Astrocyte (in vitro differentiated cells and primary cell): Measurements from ENCODE around the gene FABP7. TPM values are rescaled to one million over a fixed set of nuclear protein-coding genes. Genes with fewer than 3 reads are reported as not detected.

ENCODE experiments used
- DNase-seq: peaks from one replicate; pipeline ENCODE4 v3.0.0-alpha.2; 2010; ENCODE audit warnings: low read depth
- FAIRE-seq: peaks from 2 replicates; lab custom pipeline; 2011; peaks lifted over from hg19 to GRCh38; lab: Jason Lieb, UNC
- H2AFZ ChIP-seq: 2 replicates; pipeline ENCODE4 v1.6.0; 2012; ENCODE audit warnings: low read depth, low read length, inconsistent platforms
- H3K27ac ChIP-seq: 2 replicates; pipeline ENCODE4 v1.5.1; 2011; ENCODE audit warnings: low read depth, low read length, inconsistent platforms
- H3K27me3 ChIP-seq: 2 replicates; pipeline ENCODE4 v1.6.0; 2011; ENCODE audit warnings: low read length, inconsistent platforms; ENCODE audit not compliant: insufficient read depth
- H3K36me3 ChIP-seq: 2 replicates; pipeline ENCODE4 v1.5.1; 2011; ENCODE audit warnings: low read length, inconsistent platforms; ENCODE audit not compliant: insufficient read depth
- H3K4me1 ChIP-seq: 2 replicates; pipeline ENCODE4 v1.5.1; 2011; ENCODE audit warnings: low read length, inconsistent platforms; ENCODE audit not compliant: insufficient read depth
- H3K4me2 ChIP-seq: 2 replicates; pipeline ENCODE4 v1.6.0; 2012; ENCODE audit warnings: low read length, inconsistent platforms
- H3K4me3 ChIP-seq: 2 replicates; pipeline ENCODE4 v1.5.1; 2011; ENCODE audit warnings: low read depth, mild to moderate bottlenecking, low read length, inconsistent platforms; ENCODE audit not compliant: insufficient read depth
- H3K79me2 ChIP-seq: 2 replicates; pipeline ENCODE4 v1.6.0; 2012; ENCODE audit warnings: mild to moderate bottlenecking, low read length, inconsistent platforms; ENCODE audit not compliant: insufficient read depth
- H3K9ac ChIP-seq: 2 replicates; pipeline ENCODE4 v1.6.0; 2012; ENCODE audit warnings: mild to moderate bottlenecking, low read length, inconsistent platforms
- H3K9me3 ChIP-seq: 2 replicates; pipeline ENCODE4 v1.5.1; 2012; ENCODE audit warnings: low read depth, mild to moderate bottlenecking, low read length, inconsistent platforms; ENCODE audit not compliant: insufficient read depth
- H4K20me1 ChIP-seq: 2 replicates; pipeline ENCODE4 v1.6.0; 2012; ENCODE audit warnings: low read length, inconsistent platforms; ENCODE audit not compliant: insufficient read depth
- H3K27ac Mint-ChIP-seq: one replicate; pipeline ENCODE4 v1.8.0; 2021; ENCODE audit warnings: mild to moderate bottlenecking, mixed read lengths; ENCODE audit not compliant: unreplicated experiment
- H3K27me3 Mint-ChIP-seq: one replicate; pipeline ENCODE4 v1.8.0; 2021; ENCODE audit warnings: low read depth, mixed read lengths; ENCODE audit not compliant: unreplicated experiment
- H3K36me3 Mint-ChIP-seq: one replicate; pipeline ENCODE4 v1.8.0; 2021; ENCODE audit warnings: low read depth, mixed read lengths; ENCODE audit not compliant: unreplicated experiment
- H3K4me1 Mint-ChIP-seq: one replicate; pipeline ENCODE4 v1.8.0; 2021; ENCODE audit warnings: low read depth, mixed read lengths; ENCODE audit not compliant: unreplicated experiment
- H3K4me3 Mint-ChIP-seq: one replicate; pipeline ENCODE4 v1.8.0; 2021; ENCODE audit warnings: mild to moderate bottlenecking, moderate library complexity, mixed read lengths; ENCODE audit not compliant: unreplicated experiment
- H3K9me3 Mint-ChIP-seq: one replicate; pipeline ENCODE4 v1.8.0; 2021; ENCODE audit warnings: mild to moderate bottlenecking, mixed read lengths; ENCODE audit not compliant: unreplicated experiment
- EZH2 ChIP-seq: IDR thresholded peaks from 2 replicates; pipeline ENCODE4 v1.6.1; 2012; ENCODE audit warnings: mild to moderate bottlenecking, low read length, inconsistent platforms; ENCODE audit not compliant: insufficient read depth
- total RNA-seq: library from RNA; stranded (reverse); gene quantifications from 2 replicates; pipeline ENCODE4 v1.2.1, GENCODE V29; 2021
- TF ChIP-seq, protein P1 (sequence below): IDR thresholded peaks from 2 replicates; pipeline ENCODE4 v1.5.1; 2011; ENCODE audit warnings: low read depth, mild to moderate bottlenecking, inconsistent platforms, low read length, moderate library complexity; ENCODE audit not compliant: insufficient read depth

FABP7 gene
- total RNA-seq, 1 donor from 2014 or later: 1.1 TPM

DNA sequence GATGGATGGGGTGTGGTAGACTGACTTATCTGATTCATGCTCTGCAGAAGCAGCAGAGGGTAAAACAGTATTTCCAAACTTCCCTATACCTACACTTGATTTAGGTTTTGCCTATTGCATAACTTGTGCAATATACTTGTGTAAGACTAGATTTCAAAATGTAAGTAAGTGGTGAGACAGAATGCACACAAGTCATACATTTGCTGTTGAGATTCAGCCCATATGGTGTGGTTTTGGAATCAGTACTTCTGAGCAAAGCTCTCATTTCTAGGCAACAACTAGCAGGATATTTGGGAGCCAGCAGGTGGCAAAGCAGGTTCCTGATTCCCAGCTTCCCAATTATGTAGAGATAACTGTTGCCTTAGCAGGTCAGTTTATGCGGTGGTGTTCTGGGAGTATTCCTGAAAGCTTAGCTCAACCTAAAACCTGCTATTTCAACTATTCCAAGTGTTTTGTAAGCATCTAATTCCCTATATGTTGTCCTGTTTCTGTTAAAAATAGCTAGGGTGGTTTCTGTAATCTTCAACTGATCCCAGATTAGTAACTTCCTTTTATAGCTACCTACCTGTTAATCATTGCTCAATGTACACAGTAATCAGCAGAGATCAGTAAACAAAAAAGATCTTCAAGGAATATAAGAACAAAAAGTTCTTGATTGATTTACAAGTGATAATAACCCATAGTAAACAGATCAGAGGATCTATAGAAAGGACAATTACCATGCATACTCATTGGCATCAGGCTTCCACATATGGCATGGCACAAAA lies 8.5 kb upstream of the FABP7 start:
- Histone ChIP-seq H3K4me2 (no peak overlapping the region), H2AFZ (no peak overlapping the region), H3K27me3 (no peaks in the 10 kb centered on the region), H3K4me1 (no peaks in the 10 kb centered on the region), H3K9me3 (no peaks in the 10 kb centered on the region), H3K27ac (no peak overlapping the region), H3K36me3 (no peaks in the 10 kb centered on the region), H4K20me1 (no peaks in the 10 kb centered on the region), H3K79me2 (no peaks in the 10 kb centered on the region), H3K4me3 (no peak overlapping the region), H3K9ac (no peak overlapping the region)
- no peaks in the 10 kb centered on the region for H3K27me3 Mint-ChIP-seq
- H3K27ac Mint-ChIP-seq: no peak overlapping the region
- H3K4me3 Mint-ChIP-seq: no peak overlapping the region
- no peaks in the 10 kb centered on the region for H3K4me1 Mint-ChIP-seq
- no peak for FAIRE-seq
- H3K9me3 Mint-ChIP-seq: no peaks in the 10 kb centered on the region
- no peaks in the 10 kb centered on the region for H3K36me3 Mint-ChIP-seq
- TF ChIP-seq, protein P1, sequence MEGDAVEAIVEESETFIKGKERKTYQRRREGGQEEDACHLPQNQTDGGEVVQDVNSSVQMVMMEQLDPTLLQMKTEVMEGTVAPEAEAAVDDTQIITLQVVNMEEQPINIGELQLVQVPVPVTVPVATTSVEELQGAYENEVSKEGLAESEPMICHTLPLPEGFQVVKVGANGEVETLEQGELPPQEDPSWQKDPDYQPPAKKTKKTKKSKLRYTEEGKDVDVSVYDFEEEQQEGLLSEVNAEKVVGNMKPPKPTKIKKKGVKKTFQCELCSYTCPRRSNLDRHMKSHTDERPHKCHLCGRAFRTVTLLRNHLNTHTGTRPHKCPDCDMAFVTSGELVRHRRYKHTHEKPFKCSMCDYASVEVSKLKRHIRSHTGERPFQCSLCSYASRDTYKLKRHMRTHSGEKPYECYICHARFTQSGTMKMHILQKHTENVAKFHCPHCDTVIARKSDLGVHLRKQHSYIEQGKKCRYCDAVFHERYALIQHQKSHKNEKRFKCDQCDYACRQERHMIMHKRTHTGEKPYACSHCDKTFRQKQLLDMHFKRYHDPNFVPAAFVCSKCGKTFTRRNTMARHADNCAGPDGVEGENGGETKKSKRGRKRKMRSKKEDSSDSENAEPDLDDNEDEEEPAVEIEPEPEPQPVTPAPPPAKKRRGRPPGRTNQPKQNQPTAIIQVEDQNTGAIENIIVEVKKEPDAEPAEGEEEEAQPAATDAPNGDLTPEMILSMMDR: no peak
- TF ChIP-seq EZH2: no peak
- DNase-seq: no peak

DNA sequence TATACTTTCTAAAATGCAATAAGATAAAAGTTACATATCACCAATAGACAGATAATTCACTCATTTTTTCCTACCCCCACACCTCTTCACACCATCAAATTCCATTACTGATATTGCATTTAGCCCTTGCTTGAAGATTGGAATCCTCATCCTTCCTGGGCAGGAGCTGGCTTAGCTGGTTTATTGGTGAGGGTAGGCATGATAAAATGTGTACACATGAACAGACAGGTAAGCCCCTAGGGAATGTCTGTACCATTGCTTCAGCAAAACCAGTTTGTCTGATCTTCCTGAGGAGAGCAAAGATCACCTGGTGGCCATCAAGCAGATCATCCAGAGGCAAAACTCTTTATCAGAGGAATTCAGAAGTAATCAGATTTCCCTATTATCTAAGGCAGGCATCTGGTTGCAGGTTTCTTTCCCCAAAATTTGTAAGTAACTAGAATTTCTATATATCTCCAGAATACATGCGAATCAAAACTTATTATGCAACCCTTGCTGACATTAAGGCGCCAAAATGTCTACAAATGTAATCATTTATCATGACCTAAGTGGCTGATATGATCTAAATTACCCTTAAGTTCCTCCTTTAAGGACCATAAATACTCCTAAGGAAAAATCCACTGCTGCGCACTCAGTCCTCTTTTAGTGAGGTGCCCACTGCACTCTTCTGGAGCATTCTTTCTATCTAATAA lies 6.6 kb upstream of the FABP7 start:
- H3K4me2 ChIP-seq: no peak overlapping the region
- TF ChIP-seq EZH2: no peak
- TF ChIP-seq, protein P1: no peak
- no peaks in the 10 kb centered on the region for H3K9me3 ChIP-seq
- no peaks in the 10 kb centered on the region for H3K27me3 Mint-ChIP-seq
- no peak overlapping the region for H3K27ac Mint-ChIP-seq
- FAIRE-seq: no peak
- no peaks in the 10 kb centered on the region for H3K9me3 Mint-ChIP-seq
- H3K36me3 ChIP-seq: no peaks in the 10 kb centered on the region
- H4K20me1 ChIP-seq: no peaks in the 10 kb centered on the region
- H3K9ac ChIP-seq: no peak overlapping the region
- H3K4me3 ChIP-seq: no peak overlapping the region
- H2AFZ ChIP-seq: no peak overlapping the region
- H3K4me1 ChIP-seq: no peaks in the 10 kb centered on the region
- DNase-seq: no peak
- no peaks in the 10 kb centered on the region for H3K79me2 ChIP-seq
- H3K27me3 ChIP-seq: no peaks in the 10 kb centered on the region
- no peak overlapping the region for H3K4me3 Mint-ChIP-seq
- H3K27ac ChIP-seq: no peak overlapping the region
- H3K36me3 Mint-ChIP-seq: no peaks in the 10 kb centered on the region
- H3K4me1 Mint-ChIP-seq: no peaks in the 10 kb centered on the region

DNA sequence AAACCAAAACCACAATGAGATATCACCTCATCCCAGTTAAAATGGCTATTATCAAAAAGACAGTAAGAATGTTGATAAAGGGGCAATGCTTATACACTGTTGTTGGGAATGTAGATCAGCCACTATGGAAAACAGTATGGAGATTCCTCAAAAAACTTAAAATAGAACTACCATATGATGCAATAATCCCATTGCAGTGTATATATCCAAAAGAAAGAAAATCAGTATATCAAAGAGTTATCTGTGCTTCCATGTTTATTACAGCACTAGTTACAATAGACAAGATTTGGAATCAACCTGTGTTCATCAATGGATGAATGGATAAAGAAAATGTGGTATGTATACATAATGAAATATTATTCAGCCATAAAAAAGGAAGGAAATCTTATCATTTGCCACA lies 3.5 kb upstream of the FABP7 start:
- H3K36me3 Mint-ChIP-seq: no peaks in the 10 kb centered on the region
- H3K4me3 ChIP-seq: no peak overlapping the region
- no peak overlapping the region for H3K4me3 Mint-ChIP-seq
- H3K27ac Mint-ChIP-seq: no peak overlapping the region
- H4K20me1 ChIP-seq: no peaks in the 10 kb centered on the region
- H3K27me3 ChIP-seq: no peaks in the 10 kb centered on the region
- H3K79me2 ChIP-seq: no peaks in the 10 kb centered on the region
- no peaks in the 10 kb centered on the region for H3K27me3 Mint-ChIP-seq
- H3K9me3 ChIP-seq: no peaks in the 10 kb centered on the region
- no peak overlapping the region for H3K27ac ChIP-seq
- DNase-seq: no peak
- no peak overlapping the region for H3K4me2 ChIP-seq
- no peak overlapping the region for H2AFZ ChIP-seq
- H3K9ac ChIP-seq: no peak overlapping the region
- FAIRE-seq: no peak
- no peak for TF ChIP-seq EZH2
- TF ChIP-seq, protein P1: no peak
- H3K4me1 Mint-ChIP-seq: peaks cover 8% of the 10 kb centered on the region
- no peaks in the 10 kb centered on the region for H3K36me3 ChIP-seq
- no peaks in the 10 kb centered on the region for H3K9me3 Mint-ChIP-seq
- H3K4me1 ChIP-seq: no peaks in the 10 kb centered on the region
